GM18511 (cell line): ENCODE data around the gene ERI3.

Experiments
- ATAC-seq: cut with Tn5 transposase; IDR thresholded peaks from one replicate; pipeline ENCODE4 v1.9.1; 2021; ENCODE audit warnings: mild to moderate bottlenecking, moderate library complexity; ENCODE audit not compliant: unreplicated experiment

ERI3 gene

DNA sequence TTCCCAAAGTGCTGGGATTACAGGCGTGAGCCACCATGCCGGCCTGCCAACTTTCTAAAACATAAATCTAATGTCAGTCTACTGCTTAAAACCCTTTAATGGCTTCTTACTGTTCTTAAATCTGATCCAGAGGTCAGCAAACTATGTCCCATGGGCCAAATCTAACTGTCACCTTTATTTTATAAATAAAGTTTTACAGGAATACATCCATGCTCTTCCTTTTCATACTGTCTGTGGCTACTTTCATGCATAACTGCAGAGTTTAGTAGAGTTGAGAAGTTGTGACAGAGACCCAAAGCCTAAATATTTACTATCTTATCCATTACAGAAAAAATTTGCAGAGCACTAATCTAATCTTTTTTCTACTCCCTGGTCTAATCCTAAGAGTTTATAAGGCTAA lies 3.8 kb downstream of the ERI3 start:
- no peak for ATAC-seq

DNA sequence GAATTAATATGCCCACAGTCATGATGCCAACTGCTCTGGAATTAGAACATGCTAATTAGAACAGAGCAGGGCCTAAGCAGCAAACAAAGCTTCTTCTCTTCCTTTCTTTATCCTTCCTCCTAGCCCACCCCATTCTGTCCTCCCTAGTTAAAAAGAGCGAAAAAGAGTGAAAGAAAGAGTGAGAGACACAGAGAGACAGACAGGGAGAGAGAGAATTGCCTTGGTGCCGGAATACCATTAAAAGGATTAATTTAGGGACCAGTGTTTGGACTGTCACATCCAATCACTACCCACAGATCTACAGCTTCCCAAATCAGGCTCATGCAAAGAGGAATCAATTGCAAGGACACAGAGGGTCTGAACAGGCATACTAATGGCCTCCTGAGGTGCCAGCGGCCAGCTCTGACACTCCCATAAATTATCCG lies 7.0 kb downstream of the ERI3 start:
- ATAC-seq, result no peak

DNA sequence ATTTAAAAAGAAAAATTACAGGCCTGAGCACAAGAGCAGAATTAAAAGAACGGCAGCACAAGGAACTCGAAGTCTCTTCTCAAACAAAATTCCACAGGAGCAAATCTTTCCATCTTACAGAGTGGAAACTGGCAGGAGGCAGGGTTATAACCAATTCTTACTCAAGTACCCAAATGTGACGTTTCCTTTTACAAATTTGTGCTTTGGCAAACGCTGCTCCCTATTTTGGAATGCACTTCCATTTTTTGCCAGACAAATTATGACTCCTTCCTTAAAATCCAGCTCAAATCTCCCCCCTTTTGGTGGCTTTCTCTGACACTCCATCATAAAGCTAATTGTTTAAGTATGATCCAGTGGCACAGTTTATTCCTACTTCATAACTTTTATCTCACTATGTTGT lies 7.8 kb downstream of the ERI3 start:
- no peak for ATAC-seq

DNA sequence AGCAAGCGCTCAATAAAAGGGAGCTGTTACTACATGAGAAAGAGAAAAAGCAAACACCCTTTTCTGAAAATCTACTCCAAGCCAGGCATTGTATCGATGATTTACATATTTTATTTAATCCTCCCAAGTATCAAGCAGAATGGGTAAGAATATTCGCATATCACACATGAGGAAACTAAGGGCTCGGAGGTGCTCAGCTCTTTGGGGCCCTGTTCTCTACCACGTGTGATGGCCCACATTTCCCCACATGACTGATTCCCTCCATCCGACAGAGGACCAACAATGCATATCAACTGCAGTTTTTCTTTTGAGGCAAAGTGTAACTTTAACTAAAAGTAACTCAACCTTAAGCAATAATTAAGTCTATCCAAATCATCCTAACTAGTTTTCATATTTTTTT lies 8.2 kb downstream of the ERI3 start:
- ATAC-seq, result no peak

DNA sequence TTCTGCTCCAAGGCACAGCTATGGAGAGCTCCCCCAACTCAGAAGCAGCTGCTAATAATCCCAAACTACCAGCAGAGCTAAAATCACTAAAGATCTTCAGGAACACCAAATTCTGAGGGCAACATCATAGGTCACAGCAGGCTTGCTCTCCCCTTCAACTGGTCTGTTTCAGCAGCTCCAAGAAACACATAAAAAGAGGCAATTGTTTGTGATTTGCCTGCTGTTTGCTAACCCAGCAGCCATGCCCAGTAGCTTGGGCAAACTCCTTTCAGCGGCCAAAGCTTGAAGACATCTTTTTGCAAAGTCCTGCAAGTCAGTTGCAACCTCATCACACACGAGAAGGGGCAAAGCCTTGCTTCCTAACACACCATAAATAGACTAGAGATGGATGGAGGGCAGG lies 8.9 kb downstream of the ERI3 start:
- ATAC-seq, result no peak

DNA sequence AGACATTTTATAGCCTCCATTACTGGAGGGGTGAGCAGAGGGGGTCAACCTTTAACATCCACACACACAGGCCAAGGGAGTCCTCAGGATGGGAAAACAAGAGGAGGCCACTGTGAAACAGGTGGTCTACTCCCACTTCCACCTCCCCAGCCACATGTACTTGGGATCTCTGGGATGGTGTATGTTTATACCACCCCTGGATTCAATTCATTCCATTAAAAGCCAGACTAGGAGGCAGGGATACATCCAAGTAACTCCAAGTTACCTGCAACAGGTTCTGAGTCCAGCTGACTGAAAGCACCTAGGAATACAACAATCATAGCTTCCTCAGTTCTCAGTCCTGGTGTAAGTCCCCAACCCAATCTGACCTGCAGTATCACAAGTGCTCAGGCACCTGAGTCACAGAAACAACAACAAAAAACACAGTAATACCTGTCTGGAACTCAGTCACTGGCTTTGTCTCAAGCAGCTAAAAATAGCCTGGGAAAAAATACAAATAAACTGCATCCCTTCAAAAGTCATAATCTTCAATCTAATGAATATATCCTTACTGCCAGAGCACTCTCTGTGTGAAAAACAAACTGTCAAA lies 9.8 kb downstream of the ERI3 start:
- ATAC-seq, result no peak

DNA sequence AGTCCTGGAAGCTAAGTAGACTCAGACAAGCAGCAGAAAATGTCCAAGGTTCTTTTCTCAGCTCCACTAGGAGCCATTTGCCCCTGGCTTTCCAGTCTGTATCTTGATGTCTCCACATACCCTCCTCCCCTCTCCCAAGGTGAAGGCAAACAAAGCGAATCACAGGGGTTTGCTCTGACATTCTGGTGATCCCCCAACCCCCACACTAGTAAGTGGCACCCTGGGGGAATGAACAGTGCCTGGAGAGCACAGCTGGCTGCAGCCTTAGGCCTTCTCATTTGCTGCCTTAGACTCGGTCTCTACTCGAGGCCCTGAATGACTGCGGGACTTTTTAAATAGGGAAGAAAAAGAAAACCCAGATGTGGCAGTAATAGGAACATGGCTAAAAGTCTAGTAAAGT lies 15.3 kb downstream of the ERI3 start:
- no peak for ATAC-seq

DNA sequence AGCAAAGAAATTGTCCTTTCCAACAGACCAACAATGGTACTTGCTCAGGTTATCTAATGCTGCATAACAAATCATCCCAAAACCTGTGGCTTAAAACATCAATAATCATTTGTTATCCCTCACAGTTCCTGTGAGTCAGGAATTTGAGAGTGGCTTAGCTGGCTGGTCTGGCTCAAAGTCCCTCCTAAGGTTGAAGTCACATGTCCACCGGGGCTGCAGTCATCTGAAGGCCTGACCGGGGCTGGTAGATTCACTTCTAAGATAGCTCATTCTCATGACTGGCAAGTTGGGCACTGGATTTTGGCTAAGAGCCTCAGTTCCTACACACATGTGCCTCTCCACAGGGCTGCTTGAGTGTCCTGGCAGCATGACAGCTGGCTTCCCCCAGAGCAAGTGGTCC lies 16.9 kb downstream of the ERI3 start:
- ATAC-seq, result no peak

DNA sequence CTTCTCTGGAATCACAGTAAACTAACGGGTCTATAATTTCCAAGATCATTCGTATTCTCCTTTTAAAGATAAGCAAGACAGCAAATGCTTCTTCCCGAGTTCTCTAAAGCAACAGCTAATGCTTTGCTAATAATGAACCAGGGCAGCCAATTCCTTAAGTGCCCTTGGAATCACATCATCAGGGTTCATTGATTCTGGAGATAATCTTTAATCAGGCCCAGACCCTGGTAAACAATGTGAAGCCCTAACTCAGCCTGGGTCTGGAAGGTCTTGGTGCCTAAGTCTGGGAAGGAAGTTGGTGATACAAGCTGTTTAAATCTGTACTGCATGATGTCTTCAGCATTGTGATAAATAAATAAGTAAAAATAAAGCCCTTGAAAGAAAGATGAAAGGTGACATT lies 18.4 kb downstream of the ERI3 start:
- ATAC-seq, result no peak

DNA sequence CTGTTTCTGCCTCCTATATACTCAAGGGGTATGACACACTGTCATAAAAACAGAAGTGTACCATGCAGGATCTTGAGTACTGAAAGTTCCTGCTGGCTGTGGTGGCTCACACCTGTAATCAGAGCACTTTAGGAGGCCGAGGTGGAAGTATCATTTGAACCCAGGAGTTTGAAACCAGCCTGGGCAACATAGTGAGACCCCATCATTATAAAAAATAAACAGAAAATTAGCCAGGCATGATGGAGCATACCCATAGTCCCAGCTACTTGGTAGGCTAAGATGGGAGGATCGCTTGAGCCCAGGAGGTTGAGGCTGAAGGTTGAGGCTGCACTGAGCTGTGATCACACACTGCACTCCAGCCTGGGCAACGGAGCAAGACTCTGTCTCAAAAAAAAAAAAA lies 20.1 kb downstream of the ERI3 start:
- ATAC-seq, result no peak

DNA sequence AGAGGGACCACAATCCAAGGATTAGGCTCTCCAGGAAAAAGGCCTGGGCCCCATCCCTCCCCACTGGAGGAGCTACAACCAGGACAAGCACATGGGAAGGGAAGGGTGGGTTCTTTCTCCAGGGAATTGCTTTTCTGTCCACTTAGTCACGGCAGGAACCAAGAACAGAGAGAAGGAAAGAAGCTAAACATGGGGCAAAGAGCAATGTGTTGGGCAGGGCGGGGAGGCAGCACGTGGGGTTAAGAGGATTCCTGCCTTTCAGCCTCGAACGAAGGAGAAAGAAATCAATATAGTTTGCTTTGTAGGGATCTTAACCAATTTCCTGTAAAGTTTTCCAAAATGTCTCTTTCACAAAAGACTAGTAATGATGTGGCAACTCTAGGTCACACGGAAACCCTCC lies 21.7 kb downstream of the ERI3 start:
- no peak for ATAC-seq

DNA sequence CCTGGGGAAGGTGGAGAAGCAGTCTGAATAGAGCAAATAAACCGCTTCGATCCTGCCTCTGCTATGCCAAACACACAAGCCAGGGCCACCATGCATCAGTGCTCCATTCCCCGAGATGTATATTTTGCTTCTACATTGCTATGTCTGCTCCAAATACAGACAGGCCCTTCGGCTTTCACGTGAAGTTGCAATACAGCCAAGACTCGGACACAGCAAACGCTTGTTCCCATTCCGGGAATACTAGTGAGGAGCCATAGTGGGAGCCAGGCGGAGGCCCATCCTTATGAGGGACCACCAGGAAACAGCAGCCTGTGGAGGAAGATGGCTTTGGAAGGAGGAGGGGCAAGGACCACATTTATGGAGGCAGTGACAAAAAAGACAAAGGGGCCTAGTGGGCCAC lies 22.6 kb downstream of the ERI3 start:
- ATAC-seq, result no peak

DNA sequence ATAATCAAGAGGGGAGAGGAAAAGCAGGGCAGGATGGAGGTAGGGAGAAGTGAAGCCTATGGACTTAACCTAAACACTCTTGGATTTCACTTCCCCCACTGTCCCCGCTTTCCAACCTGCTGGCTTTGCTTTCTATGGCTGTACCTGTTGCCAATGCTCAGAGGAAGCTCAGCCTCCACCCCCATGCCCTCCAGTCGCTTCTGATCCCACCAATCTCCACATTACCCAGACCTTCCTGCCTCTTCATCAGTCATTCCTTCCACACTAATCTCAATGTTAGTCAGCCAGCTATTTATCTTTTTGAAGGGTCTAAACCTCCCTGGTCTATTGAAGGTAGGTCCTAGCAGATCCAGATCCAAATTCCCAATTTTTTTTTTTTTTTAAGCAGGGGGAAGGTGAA lies 24.1 kb downstream of the ERI3 start:
- no peak for ATAC-seq

DNA sequence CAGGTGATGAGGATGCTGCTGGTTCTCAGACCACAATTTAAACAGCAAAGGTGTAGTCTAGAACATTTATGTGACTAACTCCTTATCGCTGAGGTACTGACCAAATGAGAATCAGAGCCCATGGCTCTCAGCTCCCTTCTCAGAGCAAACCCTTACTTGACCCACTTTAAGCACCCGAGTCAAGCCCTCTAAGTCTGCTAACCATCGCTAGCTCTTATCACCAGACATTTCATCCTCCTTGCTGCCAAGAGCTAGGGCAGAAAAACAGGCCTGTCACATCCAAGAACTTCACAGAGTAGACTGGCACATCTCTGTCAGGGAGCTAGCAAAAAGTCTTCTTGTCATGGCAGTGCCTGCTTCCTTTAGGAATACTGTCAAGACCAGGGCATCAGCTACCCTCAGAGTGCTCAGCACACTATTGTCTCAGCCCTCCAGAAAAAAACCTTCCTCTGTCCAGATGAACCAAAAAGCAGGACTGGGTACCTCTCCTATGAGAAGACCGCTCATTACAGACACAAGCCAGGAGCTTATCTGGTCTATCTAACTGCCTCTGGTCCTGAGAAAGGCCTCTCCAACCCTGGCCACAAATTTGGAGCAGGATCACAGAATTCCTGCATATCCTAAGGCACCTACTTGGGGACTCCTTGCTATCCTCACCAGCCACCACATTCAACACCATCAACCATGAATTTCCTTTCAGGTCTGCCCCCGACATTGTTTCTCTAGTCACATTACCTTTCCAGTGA lies 26.2 kb downstream of the ERI3 start:
- ATAC-seq, result no peak

DNA sequence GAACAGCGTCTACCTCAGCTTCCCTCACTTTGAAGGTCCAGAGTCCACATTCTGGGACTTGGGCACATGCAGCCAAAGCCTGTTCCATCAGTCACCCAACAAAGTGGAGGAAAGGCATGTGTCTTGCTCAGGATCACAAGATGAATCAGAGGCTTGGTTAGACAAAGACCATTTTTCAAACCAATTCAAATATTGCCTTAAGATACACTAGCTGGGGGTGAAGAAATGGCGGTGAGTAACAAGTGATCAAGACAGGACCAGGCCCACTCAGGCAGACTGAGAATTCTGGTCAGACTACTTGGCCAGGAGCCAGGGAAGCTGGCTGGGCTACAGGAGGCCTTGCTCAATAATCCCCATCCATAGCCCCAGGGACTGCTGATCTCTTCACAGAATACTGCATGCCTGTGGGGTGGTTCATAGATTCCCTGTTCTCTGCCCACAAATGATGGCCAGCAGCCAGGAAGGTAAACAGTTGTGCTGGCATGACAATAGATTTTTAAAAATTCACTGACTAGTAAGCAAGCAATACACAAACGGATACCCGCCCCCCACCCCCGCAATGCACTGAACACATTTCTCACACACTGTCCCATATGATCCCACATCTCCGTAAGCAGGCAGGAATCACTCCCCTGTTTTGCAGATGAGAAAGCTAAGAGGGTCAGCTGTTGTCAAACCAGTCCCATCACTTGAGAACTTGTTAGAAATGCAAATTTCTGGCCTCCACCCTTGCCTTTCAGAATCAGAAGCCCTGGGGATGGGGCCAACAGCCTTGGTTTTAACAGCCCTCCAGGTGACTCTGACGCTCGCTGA lies 27.2 kb downstream of the ERI3 start:
- ATAC-seq, result no peak

DNA sequence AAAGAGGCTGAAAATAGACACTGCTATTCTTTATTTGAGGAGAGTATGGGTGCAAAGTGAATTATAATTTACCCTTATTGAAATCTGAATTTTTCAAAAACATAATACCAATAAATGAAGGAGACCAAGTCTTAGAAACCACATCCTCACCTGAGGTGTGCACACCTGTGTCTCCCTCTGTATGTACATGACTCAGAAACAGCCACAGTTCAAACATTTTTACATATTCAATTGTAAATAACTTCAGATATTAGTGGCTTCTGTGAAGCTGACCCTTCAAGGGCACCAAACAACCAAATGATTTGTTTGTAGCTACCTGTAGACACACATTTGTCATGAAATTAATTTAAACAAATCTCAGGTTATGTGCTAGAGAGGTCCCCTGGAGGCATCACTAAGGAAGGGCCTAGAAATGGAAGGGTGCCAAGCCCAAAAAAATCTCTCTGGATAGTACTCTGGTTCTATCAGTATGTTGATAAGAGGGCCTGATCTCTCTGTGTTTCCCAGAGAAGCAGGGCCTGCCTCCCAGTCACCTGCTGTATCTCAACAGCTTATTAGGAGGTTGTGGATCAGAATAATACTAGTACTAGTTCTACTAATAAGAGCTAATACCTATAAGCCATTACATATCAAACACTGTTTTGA lies 28.1 kb downstream of the ERI3 start:
- ATAC-seq, result no peak

DNA sequence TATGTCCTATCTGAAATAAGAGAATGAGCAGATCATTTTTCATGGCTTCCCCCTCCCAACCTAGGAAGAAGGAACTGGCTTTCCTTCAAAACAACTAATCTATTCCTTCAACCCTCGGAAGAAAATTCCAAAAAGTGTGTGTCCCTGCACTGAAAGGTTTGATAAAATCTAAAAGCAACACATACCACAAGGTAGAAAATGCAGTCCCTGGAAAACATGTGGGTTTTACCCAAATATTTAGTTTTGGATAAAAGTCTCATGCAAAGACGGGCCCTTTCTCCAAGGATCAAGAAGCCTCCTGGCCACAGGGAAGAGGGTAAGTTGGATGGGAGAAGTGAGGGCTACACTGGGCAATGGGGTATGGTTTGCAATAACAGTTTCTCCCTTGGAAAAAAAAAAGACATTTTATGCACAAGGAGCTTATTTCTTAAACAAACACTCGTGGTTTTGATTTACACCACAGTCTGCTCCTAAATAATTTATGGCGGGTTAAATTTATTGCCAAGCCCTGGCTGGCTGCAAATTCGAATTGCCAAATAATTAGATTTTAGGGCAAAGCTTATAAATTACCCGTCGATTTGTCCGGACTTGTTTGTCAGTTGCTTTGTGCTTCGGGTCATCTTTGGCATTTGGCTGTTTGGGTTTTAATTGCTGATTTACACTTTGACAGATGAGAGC lies 28.9 kb downstream of the ERI3 start:
- ATAC-seq, result no peak

DNA sequence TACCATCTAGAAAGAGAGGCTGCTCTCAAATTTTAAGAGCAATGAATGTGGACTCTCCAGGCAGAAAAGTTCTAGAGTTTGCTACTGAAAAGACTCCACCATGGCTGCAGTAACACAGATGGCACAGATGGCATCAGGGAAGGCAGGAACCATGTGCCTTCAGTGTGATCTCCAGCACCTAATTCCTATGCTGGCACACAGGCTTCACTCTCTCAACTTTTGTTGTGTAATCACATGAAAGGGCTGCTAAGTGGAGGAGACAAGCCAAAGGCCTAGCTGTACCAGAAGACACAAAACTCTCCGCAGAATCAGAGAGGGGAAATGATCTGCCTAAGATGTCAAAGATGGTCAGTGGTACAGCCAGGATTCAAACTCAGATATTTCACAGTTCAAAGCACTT lies 31.1 kb downstream of the ERI3 start:
- ATAC-seq, result no peak

DNA sequence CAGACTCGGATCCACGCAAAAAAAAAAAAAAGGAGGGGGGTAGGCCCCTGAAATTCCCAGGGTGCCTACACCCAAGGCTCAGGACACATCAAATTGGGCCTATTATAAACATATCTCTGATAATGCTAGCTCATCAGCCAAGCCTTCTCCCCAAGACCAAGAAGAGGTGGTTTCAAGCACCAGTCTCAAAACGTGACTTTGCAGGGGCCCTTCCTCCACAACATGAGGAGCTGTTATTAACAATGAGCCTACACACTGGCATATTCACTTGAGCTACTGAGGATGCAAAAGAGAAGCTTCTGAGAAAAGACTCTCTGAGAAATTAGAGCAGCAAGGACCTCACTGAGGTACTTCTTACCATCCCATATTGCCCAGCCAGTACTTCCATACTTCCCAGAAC lies 32.7 kb downstream of the ERI3 start:
- ATAC-seq, result no peak

DNA sequence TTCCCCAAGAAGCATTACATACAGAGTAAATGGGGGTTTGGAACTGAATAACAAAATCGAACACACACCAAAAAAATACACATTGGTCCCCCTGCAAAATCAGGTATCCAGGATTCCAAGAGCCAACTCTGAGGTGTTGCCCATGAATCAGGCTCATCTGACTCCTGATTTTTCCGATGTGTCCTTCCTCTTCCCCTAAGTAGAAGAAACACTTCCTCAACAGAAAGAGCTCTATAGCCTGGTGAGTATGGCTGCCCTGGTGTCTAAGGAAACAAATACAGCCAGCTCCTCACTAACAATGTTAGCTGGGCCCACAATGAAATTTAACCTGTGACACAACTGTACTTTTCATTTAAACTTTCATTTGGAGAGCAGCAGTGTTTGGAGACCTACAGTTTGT lies 33.6 kb downstream of the ERI3 start:
- no peak for ATAC-seq
